Motor neuron (in vitro differentiated cells): ENCODE data around the gene HSD3B7. TPM values are rescaled to one million over a fixed set of nuclear protein-coding genes. Genes with fewer than 3 reads are reported as not detected.
"Not testable (repeated sequence)": the region's sequence is repeated elsewhere in the genome, so short reads cannot be mapped to it uniquely, and the experiment has no call there.

Experiments used
- ATAC-seq, 8 experiments: fragments of 200-7000 bp; cut with Tn5 transposase; replicated peaks in 6 of 8; 2 replicates each; pipeline ENCODE4 v1.8.0; 2021; ENCODE audit warnings: mild to moderate bottlenecking in 8 of 8, moderate library complexity in 8 of 8
- H3K27ac ChIP-seq, 2 donors: fragments of 250-450 bp; sonication (Bioruptor Pico); 2 replicates each; pipeline ENCODE4 v1.9.0; 2021; ENCODE audit warnings: antibody characterized with exemption in 2 of 2, mild to moderate bottlenecking in 2 of 2, moderate library complexity in 1 of 2
- H3K4me1 ChIP-seq, 2 donors: fragments of 250-450 bp; sonication (Bioruptor Pico); replicated peaks in 1 of 2; 2 replicates each; pipeline ENCODE4 v1.6.1; 2021; ENCODE audit warnings: antibody characterized with exemption in 2 of 2, mild to moderate bottlenecking in 2 of 2, moderate library complexity in 1 of 2
- H3K4me3 ChIP-seq, 5 donors: fragments of 250-450 bp; sonication (Bioruptor Pico); 2 replicates each; pipeline ENCODE4 v1.9.0; 2021; ENCODE audit warnings: antibody characterized with exemption in 5 of 5, mild to moderate bottlenecking in 5 of 5, moderate library complexity in 4 of 5
- WGBS, 10 experiments: fragments of 450-650 bp; shearing (Covaris generic); methylation state at CpG; one replicate each; pipeline ENCODE4 v1.0.0; 2022; 5-methylcytosine and 5-hydroxymethylcytosine counted together
- in situ Hi-C, 9 experiments: fragments of 400-800 bp; cut with MboI; loops; one replicate each; pipeline ENCODE4 v1.15.0; 2021; ENCODE audit warnings: low sequenced_read_pairs in 9 of 9, low pct_unique_long_range_greater_than_20kb in 2 of 9; ENCODE audit not compliant: unreplicated experiment in 9 of 9
- total RNA-seq, 8 experiments: library from RNA; unstranded; fragments of 300-600 nt; gene quantifications; 2 replicates each; pipeline versions ENCODE4 v1.2.3 to v1.2.4, GENCODE V29; 2022

Gene HSD3B7
- total RNA-seq, result 10 to 100 TPM in 1 of 8 experiments, 1 to 10 TPM in 6, under 1 TPM in 1; 0.67 to 68.7 (median 1.6) TPM

DNA sequence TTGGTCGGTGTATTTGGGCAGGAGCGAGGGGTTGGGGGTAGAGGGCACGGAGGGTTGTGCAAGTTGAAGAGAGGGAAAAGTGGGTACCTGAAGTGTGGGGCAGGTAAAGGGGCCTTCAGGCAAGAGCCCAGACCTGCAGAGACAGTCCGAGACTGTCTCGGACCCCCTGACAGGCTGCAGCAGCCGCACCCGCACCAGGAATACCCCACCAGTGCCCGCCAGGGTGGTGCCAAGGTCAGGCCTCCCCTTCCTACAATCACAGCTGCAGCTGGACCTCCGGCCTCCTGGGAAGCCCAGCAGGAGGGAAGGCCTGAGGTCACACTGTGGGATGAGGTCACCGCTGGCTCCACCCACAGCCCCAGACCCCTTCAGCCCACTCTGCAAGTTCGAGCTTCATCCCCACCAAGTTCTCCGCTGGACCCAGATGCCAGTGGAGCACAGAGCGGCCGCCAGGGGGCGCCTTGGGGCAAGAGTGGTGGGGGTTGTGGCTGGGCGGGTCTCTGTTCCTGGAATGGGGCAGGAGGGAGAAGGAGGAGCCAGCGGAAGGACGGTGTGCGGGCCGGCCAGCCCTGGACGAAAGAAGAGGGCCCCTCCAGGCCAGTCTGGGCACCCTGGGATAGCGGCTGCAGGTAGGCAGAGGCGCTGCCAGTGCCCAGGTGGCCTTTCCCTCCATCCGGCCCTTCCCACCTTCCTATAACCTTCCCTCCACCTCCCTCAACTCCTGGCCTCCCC, at the start of gene HSD3B7:
Gene HSD3B7, plus strand, starts transcription at position 539 of the 732 bp plus-strand sequence. CDS start 452 bp downstream, outside the sequence.
- H3K27ac ChIP-seq, result peak within 1 kb of the TSS in 1 of 2 donors; percentile 22
- WGBS, 10 experiments, result 0 to 86% (median 52%) methylated on average over 1 to 6 of the region's 24 CpGs; no CpG with 5 or more reads in 5 of the 10 experiments
- ATAC-seq, result peak; percentile 36 to 90 (median 87)

GRCh38 chr16:30937692-30938091, 47.3 kb upstream of the HSD3B7 start:
- in situ Hi-C loops, result no loop called here
- H3K27ac ChIP-seq, result no peak overlapping the region
- 41 to 100% (median 84%) methylated on average over 1 to 5 of the region's 5 CpGs; no CpG with 5 or more reads in 3 of the 10 experiments for WGBS, 10 experiments
- H3K4me3 ChIP-seq, result no peak overlapping the region
- peaks cover 0 to 2% of the 10 kb centered on the region in 2 donors for H3K4me1 ChIP-seq
- no peak for ATAC-seq

More for the DNA sequence above, at the start of gene HSD3B7:
- in situ Hi-C loops, result loop anchor here in 4 of 9 experiments (25.0 kb wide), 3 partner anchors 177 to 877 kb away; partner anchors contain the start of genes COX6A2 (in 2 of the 4), ZNF843 (in 2 of the 4), PRSS36 (in 1 of the 4) and ZNF267 (in 1 of the 4)
- peaks cover 3 to 11% of the 10 kb centered on the region in 2 donors for H3K4me1 ChIP-seq
- H3K4me3 ChIP-seq, result peak within 1 kb of the TSS in 2 of 5 donors; percentile 7 to 11

DNA sequence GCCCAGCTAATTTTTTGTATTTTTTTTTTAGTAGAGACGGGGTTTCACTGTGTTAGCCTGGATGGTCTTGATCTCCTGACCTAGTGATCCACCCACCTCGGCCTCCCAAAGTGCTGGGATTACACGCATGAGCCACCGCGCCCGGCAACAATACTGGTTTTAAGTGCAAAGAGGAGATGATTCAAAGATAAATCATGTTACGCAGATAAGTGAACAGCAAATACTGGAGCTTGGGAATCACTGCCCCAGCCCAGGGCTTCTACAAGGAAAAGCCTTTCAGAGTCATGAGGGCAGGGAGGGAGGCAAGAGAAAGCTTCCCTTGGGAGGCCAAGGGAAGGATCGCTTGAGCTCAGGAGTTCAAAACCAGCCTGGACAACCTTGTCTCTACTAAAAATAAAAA, 45.4 kb upstream of the HSD3B7 start:
- WGBS, 10 experiments, result 89 to 100% (median 99%) methylated on average over 1 to 8 of the region's 8 CpGs; no CpG with 5 or more reads in 4 of the 10 experiments
- H3K4me1 ChIP-seq, H3K27ac ChIP-seq, ATAC-seq, in situ Hi-C loops, H3K4me3 ChIP-seq: not testable (repeated sequence)

GRCh38 chr16:30941600-30942425, 43.2 kb upstream of the HSD3B7 start:
- 30 to 75% (median 48%) methylated on average over 1 to 10 of the region's 15 CpGs; no CpG with 5 or more reads in 6 of the 10 experiments for WGBS, 10 experiments
- Histone ChIP-seq H3K4me1 (peaks cover 0 to under 1% of the 10 kb centered on the region in 2 donors), H3K4me3 (no peak overlapping the region), H3K27ac (no peak overlapping the region)
- ATAC-seq, result peak; percentile 72 to 99 (median 78)
- in situ Hi-C loops, result no loop called here

DNA sequence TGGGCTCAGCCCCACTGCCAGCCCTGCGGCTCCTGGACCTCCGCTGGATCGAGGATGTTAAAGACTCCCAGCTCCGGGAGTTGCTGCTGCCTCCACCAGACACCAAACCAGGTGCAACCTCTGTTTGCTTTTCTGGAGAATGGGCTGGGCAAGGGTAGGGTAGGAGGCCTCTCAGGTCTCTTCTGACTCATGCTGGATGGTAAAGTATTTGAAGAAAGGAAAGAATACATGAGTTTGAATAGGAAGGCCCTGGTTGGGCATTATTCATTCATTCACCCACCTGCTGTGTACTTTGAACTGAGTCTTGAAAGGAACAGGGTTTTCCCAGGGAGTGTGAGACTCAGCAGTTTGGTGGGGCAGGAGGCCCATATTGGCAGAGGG, 42.6 kb upstream of the HSD3B7 start:
- in situ Hi-C loops, result no loop called here
- Histone ChIP-seq H3K4me3 (no peak overlapping the region), H3K27ac (no peak overlapping the region), H3K4me1 (peaks cover 2 to 6% of the 10 kb centered on the region in 2 donors)
- no peak for ATAC-seq
- 67 to 70% methylated on average over 2 to 3 of the region's 4 CpGs; no CpG with 5 or more reads in 8 of the 10 experiments for WGBS, 10 experiments

- Histone ChIP-seq H3K4me1 (peaks cover 4 to 6% of the 10 kb centered on the region in 2 donors), H3K27ac (no peak overlapping the region), H3K4me3 (no peak overlapping the region)
- in situ Hi-C loops, result no loop called here
- ATAC-seq, result no peak
Measured at GRCh38 chr16:30944352-30944751, 40.7 kb upstream of the HSD3B7 start.

- WGBS, 10 experiments, result 70 to 100% (median 83%) methylated on average over 1 to 8 of the region's 38 CpGs; no CpG with 5 or more reads in 3 of the 10 experiments
- no peak for ATAC-seq
- Histone ChIP-seq H3K27ac (peak overlapping the region; percentile 82 to 91), H3K4me3 (no peak overlapping the region), H3K4me1 (peaks cover 12 to 17% of the 10 kb centered on the region in 2 donors)
- in situ Hi-C loops, result no loop called here
Measured at GRCh38 chr16:30946671-30947540, 38.1 kb upstream of the HSD3B7 start.

DNA sequence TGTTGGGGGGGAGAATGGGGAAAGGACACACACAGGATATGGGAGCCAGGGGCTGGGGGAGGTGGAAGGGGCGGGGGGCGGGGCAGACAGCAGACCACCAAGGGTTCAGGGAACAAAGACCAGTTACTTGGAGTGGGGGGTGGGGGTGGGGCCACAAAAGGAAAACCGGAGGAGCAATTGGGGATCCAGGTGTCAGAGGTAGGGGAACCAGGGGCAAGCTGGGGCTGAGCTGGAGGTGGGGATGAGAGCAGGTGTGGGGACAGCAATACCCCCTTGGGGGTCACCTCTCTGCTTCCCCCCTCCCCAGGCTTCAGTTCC, 37.5 kb upstream of the HSD3B7 start:
- in situ Hi-C loops, result no loop called here
- Histone ChIP-seq H3K4me1 (peaks cover 12 to 17% of the 10 kb centered on the region in 2 donors), H3K4me3 (peak overlapping the region; percentile 51 to 95 (median 75)), H3K27ac (peak overlapping the region; percentile 82 to 91)
- WGBS, 10 experiments, result no CpG with 5 or more reads among the region's 3 CpGs
- ATAC-seq, result no peak

- WGBS, 10 experiments, result 0 to 8% (median 0%) methylated on average over 2 to 7 of the region's 44 CpGs; no CpG with 5 or more reads in 7 of the 10 experiments
- Histone ChIP-seq H3K4me3 (peak overlapping the region; percentile 51 to 95 (median 75)), H3K27ac (peak overlapping the region; percentile 82 to 91), H3K4me1 (peaks cover 12 to 17% of the 10 kb centered on the region in 2 donors)
- in situ Hi-C loops, result no loop called here
- ATAC-seq, result peak; percentile 39 to 87 (median 85)
Measured at GRCh38 chr16:30947859-30948666, 36.9 kb upstream of the HSD3B7 start.

GRCh38 chr16:30948667-30949649, 36.0 kb upstream of the HSD3B7 start, which contains the start of gene ORAI3:
TSS of gene ORAI3 (plus strand) at chr16:30949068. CDS start at chr16:30949290, 222 bp downstream.
- peak; percentile 18 to 52 (median 31) for ATAC-seq
- in situ Hi-C loops, result no loop called here
- Histone ChIP-seq H3K4me3 (peak within 1 kb of the TSS; percentile 51 to 95 (median 75)), H3K4me1 (peaks cover 12 to 22% of the 10 kb centered on the region in 2 donors), H3K27ac (peak within 1 kb of the TSS; percentile 82 to 91)
- 0% methylated on average over 5 of the region's 70 CpGs; no CpG with 5 or more reads in 9 of the 10 experiments for WGBS, 10 experiments
